ENCODE measurements around the gene ECHDC3. TPM values are rescaled to one million over a fixed set of nuclear protein-coding genes. Genes with fewer than 3 reads are reported as not detected.

ECHDC3 gene
- total and polyA plus RNA-seq, 2 of the 13 experiments (the other 11 are each of a cell fraction or from before 2014, with no cell fraction given) = not detected

DNA sequence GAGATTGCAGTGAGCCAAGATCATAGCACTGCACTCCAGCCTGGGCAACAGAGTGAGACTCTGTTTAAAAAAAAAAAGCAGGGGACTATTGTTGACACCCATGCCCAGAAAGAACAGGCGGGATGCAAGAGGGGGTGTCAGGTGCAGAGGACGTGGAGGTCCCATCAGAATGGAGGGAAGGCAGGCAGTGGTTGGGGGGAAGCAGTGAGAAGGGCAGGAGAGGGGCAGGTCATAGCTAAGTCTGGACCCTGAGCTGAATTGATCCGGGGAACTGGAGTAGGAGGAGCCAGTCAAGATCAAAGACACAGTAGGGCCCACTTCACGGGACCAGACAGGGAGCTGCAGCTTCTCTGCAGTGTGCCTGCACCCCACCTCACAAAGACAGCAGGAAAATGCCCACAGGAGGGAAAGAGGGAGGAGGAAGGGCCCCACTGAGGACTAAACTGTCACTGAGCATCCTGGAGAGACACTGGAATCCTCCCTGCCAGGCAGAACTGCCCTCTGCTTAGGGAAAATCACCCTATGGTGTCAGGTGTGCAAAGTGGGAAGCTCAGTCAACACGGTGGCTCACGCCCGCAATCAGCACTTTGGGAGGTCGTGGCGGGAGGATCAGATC lies 27.3 kb upstream of the ECHDC3 start (continued):
- TF ChIP-seq, protein P1, sequence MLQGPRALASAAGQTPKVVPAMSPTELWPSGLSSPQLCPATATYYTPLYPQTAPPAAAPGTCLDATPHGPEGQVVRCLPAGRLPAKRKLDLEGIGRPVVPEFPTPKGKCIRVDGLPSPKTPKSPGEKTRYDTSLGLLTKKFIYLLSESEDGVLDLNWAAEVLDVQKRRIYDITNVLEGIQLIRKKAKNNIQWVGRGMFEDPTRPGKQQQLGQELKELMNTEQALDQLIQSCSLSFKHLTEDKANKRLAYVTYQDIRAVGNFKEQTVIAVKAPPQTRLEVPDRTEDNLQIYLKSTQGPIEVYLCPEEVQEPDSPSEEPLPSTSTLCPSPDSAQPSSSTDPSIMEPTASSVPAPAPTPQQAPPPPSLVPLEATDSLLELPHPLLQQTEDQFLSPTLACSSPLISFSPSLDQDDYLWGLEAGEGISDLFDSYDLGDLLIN (CRISPR knock-in tag; IDR thresholded peaks at IDR 0.05; ENCODE audit: borderline replicate concordance) = no peak
- TF ChIP-seq MED8 (CRISPR knock-in tag; IDR thresholded peaks at IDR 0.05; ENCODE audit: insufficient replicate concordance) (no peak), SAFB2 (CRISPR knock-in tag; IDR thresholded peaks at IDR 0.05; ENCODE audit: borderline replicate concordance, low read depth) (no peak), HNRNPK (IDR thresholded peaks at IDR 0.05; ENCODE audit: low read depth, low read length, poor library complexity, severe bottlenecking) (no peak), KLF16 (CRISPR knock-in tag; IDR thresholded peaks at IDR 0.05) (no peak), ASH2L (IDR thresholded peaks at IDR 0.05; ENCODE audit: insufficient read length, low read depth, low read length) (no peak), ISX (CRISPR knock-in tag; conservative IDR thresholded peaks at IDR 0.05) (no peak), HMG20B (CRISPR knock-in tag; conservative IDR thresholded peaks at IDR 0.05) (no peak), ZNF446 (CRISPR knock-in tag; IDR thresholded peaks at IDR 0.05) (no peak), ZNF567 (CRISPR knock-in tag; IDR thresholded peaks at IDR 0.05; ENCODE audit: borderline replicate concordance) (no peak), MEF2D (CRISPR knock-in tag; IDR thresholded peaks at IDR 0.05) (no peak), ELF3 (CRISPR knock-in tag; IDR thresholded peaks at IDR 0.05) (no peak)
- TF ChIP-seq, protein P2, sequence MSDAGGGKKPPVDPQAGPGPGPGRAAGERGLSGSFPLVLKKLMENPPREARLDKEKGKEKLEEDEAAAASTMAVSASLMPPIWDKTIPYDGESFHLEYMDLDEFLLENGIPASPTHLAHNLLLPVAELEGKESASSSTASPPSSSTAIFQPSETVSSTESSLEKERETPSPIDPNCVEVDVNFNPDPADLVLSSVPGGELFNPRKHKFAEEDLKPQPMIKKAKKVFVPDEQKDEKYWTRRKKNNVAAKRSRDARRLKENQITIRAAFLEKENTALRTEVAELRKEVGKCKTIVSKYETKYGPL (CRISPR knock-in tag; IDR thresholded peaks at IDR 0.05) = no peak
- TF ChIP-seq, protein P3, sequence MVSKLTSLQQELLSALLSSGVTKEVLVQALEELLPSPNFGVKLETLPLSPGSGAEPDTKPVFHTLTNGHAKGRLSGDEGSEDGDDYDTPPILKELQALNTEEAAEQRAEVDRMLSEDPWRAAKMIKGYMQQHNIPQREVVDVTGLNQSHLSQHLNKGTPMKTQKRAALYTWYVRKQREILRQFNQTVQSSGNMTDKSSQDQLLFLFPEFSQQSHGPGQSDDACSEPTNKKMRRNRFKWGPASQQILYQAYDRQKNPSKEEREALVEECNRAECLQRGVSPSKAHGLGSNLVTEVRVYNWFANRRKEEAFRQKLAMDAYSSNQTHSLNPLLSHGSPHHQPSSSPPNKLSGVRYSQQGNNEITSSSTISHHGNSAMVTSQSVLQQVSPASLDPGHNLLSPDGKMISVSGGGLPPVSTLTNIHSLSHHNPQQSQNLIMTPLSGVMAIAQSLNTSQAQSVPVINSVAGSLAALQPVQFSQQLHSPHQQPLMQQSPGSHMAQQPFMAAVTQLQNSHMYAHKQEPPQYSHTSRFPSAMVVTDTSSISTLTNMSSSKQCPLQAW (CRISPR knock-in tag; IDR thresholded peaks at IDR 0.05) = no peak
- TF ChIP-seq, protein P4, sequence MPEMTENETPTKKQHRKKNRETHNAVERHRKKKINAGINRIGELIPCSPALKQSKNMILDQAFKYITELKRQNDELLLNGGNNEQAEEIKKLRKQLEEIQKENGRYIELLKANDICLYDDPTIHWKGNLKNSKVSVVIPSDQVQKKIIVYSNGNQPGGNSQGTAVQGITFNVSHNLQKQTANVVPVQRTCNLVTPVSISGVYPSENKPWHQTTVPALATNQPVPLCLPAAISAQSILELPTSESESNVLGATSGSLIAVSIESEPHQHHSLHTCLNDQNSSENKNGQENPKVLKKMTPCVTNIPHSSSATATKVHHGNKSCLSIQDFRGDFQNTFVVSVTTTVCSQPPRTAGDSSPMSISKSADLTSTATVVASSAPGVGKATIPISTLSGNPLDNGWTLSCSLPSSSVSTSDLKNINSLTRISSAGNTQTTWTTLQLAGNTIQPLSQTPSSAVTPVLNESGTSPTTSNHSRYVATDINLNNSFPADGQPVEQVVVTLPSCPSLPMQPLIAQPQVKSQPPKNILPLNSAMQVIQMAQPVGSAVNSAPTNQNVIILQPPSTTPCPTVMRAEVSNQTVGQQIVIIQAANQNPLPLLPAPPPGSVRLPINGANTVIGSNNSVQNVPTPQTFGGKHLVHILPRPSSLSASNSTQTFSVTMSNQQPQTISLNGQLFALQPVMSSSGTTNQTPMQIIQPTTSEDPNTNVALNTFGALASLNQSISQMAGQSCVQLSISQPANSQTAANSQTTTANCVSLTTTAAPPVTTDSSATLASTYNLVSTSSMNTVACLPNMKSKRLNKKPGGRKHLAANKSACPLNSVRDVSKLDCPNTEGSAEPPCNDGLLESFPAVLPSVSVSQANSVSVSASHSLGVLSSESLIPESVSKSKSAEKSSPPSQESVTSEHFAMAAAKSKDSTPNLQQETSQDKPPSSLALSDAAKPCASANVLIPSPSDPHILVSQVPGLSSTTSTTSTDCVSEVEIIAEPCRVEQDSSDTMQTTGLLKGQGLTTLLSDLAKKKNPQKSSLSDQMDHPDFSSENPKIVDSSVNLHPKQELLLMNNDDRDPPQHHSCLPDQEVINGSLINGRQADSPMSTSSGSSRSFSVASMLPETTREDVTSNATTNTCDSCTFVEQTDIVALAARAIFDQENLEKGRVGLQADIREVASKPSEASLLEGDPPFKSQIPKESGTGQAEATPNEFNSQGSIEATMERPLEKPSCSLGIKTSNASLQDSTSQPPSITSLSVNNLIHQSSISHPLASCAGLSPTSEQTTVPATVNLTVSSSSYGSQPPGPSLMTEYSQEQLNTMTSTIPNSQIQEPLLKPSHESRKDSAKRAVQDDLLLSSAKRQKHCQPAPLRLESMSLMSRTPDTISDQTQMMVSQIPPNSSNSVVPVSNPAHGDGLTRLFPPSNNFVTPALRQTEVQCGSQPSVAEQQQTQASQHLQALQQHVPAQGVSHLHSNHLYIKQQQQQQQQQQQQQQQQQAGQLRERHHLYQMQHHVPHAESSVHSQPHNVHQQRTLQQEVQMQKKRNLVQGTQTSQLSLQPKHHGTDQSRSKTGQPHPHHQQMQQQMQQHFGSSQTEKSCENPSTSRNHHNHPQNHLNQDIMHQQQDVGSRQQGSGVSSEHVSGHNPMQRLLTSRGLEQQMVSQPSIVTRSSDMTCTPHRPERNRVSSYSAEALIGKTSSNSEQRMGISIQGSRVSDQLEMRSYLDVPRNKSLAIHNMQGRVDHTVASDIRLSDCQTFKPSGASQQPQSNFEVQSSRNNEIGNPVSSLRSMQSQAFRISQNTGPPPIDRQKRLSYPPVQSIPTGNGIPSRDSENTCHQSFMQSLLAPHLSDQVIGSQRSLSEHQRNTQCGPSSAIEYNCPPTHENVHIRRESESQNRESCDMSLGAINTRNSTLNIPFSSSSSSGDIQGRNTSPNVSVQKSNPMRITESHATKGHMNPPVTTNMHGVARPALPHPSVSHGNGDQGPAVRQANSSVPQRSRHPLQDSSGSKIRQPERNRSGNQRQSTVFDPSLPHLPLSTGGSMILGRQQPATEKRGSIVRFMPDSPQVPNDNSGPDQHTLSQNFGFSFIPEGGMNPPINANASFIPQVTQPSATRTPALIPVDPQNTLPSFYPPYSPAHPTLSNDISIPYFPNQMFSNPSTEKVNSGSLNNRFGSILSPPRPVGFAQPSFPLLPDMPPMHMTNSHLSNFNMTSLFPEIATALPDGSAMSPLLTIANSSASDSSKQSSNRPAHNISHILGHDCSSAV (CRISPR knock-in tag; IDR thresholded peaks at IDR 0.05; ENCODE audit: borderline replicate concordance) = no peak

Data from HepG2 (cell line).